NB4 (cell line): Measurements from ENCODE around the gene ATG101.

Experiments used
- DNase-seq: peaks from one replicate; pipeline ENCODE4 v3.0.0; 2010; ENCODE audit warnings: low read depth
- H3K4me3 ChIP-seq: one replicate; pipeline ENCODE4 v1.5.1; 2011; ENCODE audit warnings: mild to moderate bottlenecking, low read depth, low read length, moderate library complexity
- MYC ChIP-seq: IDR thresholded peaks from 2 replicates; pipeline ENCODE4 v1.6.1; 2011; ENCODE audit warnings: low read depth, low read length
- POLR2A ChIP-seq: IDR thresholded peaks from 2 replicates; pipeline ENCODE4 v1.6.1; 2011; ENCODE audit warnings: mild to moderate bottlenecking; ENCODE audit not compliant: insufficient read length; ENCODE audit errors: extremely low read depth
- TF ChIP-seq, protein P1 (sequence below): IDR thresholded peaks from 2 replicates; pipeline ENCODE4 v1.6.1; 2011; ENCODE audit warnings: low read depth, low read length
- TF ChIP-seq, protein P2 (sequence below): IDR thresholded peaks from one replicate; pipeline ENCODE4 v1.5.1; 2012; ENCODE audit warnings: low read depth, low read length

Gene ATG101

DNA sequence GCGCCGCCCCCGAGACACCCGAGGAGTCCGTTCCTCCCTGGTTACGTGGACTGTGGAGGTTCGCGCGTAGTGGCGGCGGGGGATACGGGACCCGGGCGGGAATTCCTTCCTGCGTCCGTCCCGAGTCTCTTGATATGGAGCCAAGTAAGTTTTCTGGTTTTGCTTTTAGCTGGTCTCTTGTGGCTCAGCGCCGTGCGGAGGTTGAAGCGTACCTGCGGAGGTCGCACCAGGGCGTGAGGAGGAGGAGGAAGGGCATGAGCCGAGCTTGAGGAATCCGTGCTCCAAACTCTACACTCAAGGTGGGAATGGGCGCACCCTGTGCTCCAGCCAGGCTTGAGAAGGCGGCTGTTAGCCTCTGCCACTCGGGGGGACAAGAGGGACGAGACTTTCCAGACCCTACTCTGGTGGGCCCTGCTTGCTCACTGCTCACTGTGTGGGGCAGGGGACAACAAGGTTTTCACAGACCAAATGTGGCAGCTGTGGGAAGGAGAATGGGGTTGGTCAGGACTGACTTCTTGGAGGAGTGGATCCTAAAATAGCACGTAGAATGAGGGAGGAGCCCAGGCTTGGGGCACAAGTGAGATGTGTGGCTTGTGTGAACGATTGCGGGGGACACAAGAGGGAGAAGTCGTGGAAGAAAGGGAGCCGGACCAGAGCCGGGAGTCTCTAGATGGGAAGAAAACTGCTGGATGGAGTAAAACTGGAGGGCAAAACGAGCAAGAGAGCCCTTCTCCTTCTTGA lies 577 bp downstream of the ATG101 start:
- TF ChIP-seq MYC: no peak
- TF ChIP-seq, protein P1, sequence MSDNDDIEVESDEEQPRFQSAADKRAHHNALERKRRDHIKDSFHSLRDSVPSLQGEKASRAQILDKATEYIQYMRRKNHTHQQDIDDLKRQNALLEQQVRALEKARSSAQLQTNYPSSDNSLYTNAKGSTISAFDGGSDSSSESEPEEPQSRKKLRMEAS: no peak
- TF ChIP-seq, protein P2, sequence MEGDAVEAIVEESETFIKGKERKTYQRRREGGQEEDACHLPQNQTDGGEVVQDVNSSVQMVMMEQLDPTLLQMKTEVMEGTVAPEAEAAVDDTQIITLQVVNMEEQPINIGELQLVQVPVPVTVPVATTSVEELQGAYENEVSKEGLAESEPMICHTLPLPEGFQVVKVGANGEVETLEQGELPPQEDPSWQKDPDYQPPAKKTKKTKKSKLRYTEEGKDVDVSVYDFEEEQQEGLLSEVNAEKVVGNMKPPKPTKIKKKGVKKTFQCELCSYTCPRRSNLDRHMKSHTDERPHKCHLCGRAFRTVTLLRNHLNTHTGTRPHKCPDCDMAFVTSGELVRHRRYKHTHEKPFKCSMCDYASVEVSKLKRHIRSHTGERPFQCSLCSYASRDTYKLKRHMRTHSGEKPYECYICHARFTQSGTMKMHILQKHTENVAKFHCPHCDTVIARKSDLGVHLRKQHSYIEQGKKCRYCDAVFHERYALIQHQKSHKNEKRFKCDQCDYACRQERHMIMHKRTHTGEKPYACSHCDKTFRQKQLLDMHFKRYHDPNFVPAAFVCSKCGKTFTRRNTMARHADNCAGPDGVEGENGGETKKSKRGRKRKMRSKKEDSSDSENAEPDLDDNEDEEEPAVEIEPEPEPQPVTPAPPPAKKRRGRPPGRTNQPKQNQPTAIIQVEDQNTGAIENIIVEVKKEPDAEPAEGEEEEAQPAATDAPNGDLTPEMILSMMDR: peak; percentile 0
- no peak for TF ChIP-seq POLR2A
- DNase-seq: no peak
- H3K4me3 ChIP-seq: peak overlapping the region; percentile 98

DNA sequence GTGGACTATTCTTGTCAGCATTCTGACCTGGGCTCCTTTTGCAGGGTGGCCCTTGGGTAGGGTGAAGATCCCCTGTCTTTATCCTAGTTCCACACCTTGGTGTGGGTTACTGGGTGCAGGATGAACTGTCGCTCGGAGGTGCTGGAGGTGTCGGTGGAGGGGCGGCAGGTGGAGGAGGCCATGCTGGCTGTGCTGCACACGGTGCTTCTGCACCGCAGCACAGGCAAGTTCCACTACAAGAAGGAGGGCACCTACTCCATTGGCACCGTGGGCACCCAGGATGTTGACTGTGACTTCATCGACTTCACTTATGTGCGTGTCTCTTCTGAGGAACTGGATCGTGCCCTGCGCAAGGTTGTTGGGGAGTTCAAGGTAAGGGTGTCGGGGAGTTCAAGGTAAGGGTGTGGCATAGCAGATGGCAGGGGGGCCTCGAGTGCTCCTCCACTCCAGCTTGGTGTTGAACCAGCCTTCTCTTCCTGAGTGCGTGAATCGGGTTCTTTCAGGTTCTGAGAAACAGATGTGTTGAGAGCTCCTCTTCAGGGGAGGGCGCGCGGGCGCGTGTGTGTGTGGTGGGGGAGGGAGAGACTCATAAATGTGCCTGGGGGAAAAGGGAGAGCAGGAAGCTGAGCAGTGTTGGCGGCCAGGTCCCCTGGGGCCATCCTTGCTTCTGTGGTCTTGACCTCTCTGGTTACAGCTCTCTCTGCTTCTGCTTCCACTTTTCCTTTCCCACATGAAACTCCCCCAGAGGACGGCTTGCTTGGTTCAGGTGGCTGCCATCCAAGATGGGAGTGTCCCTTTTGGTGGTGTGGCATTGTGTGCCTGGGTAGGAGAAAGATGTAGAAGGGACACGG lies 4.0 kb downstream of the ATG101 start:
- peak; percentile 99 for DNase-seq
- peak; percentile 65 for TF ChIP-seq MYC
- no peak for TF ChIP-seq POLR2A
- TF ChIP-seq, protein P1: 0 out of 2 replicates have a peak, but pooled peaks have one; percentile 48
- peak overlapping the region; percentile 34 for H3K4me3 ChIP-seq

DNA sequence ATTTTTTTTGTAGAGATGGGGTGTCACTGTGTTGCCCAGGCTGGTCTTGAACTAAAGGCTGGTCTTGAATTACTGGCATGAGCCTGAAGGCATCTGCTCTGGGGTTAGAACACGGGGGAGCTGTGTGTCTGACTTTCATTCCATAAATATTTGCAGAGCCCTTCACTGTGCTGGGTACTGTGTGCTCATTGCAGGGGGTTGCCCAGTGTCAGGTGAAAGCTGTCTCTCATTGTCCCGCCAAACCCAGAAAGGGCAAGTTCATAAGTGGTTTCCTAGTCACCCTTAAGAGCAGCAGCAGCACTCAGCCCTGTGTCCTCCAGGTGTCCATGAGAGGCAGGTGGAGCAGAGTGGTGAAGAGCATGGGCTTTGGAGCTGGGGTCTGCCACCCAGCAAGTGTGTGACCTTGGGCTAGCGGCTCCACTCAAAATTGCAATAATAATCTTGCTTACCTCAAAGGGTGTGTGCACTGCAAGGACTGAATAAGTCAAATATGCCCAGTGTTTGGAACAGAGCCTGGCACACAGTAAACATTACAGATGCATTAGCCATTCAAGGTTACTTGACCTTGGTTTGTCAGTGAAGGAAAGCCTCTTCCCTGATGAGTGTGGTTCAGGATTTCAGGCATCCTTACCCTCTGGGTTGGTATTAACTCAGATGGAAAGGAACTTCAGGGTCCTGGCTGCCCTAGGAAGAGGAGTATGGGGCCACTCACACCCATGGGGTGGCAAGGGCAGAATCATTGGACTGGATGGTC lies 5.4 kb downstream of the ATG101 start:
- TF ChIP-seq, protein P2: no peak
- TF ChIP-seq POLR2A (no peak), MYC (no peak)
- TF ChIP-seq, protein P1: no peak
- no peak for DNase-seq
- H3K4me3 ChIP-seq: no peak overlapping the region

DNA sequence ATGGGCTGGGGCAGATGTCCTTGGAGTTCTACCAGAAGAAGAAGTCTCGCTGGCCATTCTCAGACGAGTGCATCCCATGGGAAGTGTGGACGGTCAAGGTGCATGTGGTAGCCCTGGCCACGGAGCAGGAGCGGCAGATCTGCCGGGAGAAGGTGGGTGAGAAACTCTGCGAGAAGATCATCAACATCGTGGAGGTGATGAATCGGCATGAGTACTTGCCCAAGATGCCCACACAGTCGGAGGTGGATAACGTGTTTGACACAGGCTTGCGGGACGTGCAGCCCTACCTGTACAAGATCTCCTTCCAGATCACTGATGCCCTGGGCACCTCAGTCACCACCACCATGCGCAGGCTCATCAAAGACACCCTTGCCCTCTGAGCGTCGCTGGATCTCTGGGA lies 7.0 kb downstream of the ATG101 start:
- TF ChIP-seq POLR2A: no peak
- no peak for TF ChIP-seq MYC
- TF ChIP-seq, protein P2: no peak

DNA sequence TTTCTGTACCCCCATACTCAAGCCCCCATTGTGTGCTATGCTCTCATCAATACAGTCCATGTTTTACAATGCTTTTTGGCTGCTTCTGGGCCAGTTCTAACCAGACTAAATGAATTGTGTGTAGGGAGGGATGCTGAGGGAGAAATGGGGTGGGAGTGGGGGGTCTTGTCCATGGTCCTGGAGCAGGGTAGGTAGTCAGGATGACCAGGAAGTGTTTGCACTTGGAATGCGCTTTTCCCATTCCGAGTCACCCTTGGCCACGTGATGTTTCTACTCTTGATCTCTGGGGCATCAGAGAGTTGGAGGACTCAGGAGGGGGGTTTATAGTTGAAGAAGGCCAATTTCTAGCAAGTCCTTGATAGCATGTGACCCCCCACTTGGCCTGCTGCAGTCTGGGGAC lies 8.5 kb downstream of the ATG101 start:
- TF ChIP-seq, protein P1: no peak
- TF ChIP-seq POLR2A (no peak), MYC (no peak)
- TF ChIP-seq, protein P2: no peak
- DNase-seq: no peak
- no peak overlapping the region for H3K4me3 ChIP-seq

More for the DNA sequence above, 7.0 kb downstream of the ATG101 start:
- no peak for DNase-seq
- no peak overlapping the region for H3K4me3 ChIP-seq
